HG03571 (cell line): Measurements from ENCODE around the gene TRAPPC12.
"Not testable (repeated sequence)": the region's sequence is repeated elsewhere in the genome, so short reads cannot be mapped to it uniquely, and the experiment has no call there.

ENCODE experiments used
- ATAC-seq: cut with Tn5 transposase; IDR thresholded peaks from one replicate; pipeline ENCODE4 v1.9.1; 2021; ENCODE audit not compliant: unreplicated experiment

Gene TRAPPC12

DNA sequence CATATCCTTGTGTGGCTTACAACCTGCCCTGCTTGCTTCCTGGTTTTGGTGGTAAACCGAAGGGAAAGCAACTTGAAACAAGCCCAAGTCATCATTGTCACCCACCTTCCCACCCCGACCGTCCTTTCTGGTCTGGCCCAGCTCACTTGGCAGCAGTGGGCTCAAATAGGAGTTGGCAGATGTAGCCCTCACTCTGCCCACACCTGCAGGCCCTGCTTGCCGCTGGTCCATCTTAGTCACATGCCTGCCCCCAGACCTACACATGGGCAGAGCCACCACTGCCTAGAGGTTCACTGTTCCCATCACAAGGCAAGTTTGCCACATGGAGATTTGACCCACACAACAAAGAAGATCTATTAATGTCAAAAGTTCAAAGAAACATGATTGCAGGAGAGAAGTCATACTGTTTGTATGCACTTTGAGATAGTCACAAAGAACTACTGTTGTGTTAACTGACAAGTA, 11.2 kb upstream of the TRAPPC12 start:
- ATAC-seq: no peak

DNA sequence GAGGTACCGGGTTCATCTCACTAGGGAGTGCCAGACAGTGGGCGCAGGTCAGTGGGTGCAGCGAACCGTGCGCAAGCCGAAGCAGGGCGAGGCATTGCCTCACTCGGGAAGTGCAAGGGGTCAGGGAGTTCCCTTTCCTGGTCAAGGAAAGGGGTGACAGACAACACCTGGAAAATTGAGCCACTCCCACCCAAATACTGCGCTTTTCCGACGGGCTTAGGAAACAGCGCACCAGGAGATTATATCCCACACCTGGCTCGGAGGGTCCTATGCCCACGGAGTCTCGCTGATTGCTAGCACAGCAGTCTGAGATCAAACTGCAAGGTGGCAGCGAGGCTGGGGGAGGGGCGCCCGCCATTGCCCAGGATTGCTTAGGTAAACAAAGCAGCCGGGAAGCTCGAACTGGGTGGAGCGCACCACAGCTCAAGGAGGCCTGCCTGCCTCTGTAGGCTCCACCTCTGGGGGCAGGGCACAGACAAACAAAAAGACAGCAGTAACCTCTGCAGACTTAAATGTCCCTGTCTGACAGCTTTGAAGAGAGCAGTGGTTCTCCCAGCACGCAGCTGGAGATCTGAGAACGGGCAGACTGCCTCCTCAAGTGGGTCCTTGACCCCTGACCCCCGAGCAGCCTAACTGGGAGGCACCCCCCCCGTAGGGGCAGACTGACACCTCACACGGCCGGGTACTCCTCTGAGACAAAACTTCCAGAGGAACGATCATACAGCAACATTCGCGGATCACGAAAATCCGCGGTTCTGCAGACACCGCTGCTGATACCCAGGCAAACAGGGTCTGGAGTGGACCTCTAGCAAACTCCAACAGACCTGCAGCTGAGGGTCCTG, 9.9 kb upstream of the TRAPPC12 start:
- ATAC-seq: not testable (repeated sequence)

- ATAC-seq: no peak
Observed at GRCh38 chr2:3376821-3377220, 2.7 kb upstream of the TRAPPC12 start.

- ATAC-seq: peak; percentile 4
Observed at GRCh38 chr2:3377279-3377611, 2.2 kb upstream of the TRAPPC12 start.

GRCh38 chr2:3377612-3378432, 1.7 kb upstream of the TRAPPC12 start, which contains the start of gene EIPR1:
TSS of gene EIPR1 (minus strand) at chr2:3377818. CDS start at chr2:3377689, 129 bp downstream.
- ATAC-seq: peak; percentile 85

DNA sequence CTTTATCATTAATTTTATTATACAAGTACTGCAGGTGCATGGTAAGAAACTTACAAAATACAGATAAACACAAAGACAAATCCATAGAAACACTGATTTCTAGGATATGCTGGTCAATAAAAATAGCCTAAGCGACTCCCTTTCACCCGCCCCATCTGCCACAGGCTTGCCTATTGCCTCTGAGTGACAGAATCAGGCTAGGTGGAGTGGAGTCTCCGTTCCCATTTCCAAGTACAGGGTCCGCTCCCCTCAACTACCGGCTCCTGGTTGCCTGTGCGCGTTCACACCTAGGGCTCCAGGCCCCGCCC, 201 bp upstream of the TRAPPC12 start:
- ATAC-seq: no peak

- ATAC-seq: no peak
Observed at GRCh38 chr2:3386448-3386958, 7.0 kb downstream of the TRAPPC12 start.

DNA sequence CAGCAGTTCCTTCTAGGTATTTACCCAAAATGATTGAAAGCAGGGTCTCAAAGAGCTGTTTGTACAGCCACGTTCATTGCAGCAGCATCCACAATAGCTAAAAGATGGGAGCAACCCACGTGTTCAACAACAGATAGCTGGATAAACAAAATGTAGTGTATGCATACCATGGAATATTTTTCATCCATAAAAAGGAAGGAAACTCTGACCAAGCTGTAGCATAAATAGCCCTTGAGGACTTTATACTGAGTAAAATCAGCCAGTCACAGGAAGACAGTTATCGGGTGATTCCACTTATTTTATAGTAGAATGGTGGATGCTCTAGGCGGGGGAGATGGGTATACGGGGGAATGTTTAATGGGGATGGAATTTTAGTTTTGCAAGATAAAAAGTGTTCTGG, 7.5 kb downstream of the TRAPPC12 start:
- no peak for ATAC-seq

GRCh38 chr2:3387644-3388411, 8.3 kb downstream of the TRAPPC12 start:
- ATAC-seq: no peak

DNA sequence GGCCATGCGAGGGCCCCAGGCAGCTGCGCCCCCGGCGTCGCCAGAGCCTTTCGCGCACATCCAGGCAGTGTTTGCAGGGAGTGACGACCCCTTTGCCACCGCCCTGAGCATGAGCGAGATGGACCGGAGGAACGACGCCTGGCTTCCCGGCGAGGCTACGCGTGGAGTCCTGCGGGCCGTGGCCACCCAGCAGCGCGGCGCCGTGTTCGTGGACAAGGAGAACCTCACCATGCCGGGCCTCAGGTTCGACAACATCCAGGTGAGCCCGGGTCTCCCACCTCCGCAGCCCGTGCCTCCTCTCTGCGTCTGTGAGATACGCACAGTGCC, 8.9 kb downstream of the TRAPPC12 start:
- no peak for ATAC-seq

DNA sequence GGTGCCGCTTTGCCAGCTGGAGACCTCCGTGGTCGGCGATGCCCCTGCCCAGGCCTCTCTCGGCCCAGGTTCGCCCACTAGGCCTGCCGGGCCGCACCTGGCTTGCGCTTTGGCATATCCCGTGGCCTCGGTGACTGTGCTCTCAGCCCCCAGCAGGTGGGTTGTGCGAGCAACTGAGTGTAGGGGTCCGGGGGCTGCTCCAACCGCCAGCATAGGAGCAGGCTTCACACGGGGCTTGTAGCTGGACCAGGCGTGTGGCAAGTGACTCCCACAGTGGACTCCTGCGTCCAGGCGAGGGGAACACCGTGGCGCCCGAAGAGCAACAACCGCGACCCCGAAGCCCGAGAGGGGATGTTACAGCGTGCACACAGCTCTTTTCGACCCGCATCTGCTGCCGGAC, 9.7 kb downstream of the TRAPPC12 start:
- ATAC-seq: no peak

GRCh38 chr2:3390041-3390440, 10.5 kb downstream of the TRAPPC12 start:
- ATAC-seq: no peak

- no peak for ATAC-seq
Observed at GRCh38 chr2:3392216-3392615, 12.7 kb downstream of the TRAPPC12 start.

DNA sequence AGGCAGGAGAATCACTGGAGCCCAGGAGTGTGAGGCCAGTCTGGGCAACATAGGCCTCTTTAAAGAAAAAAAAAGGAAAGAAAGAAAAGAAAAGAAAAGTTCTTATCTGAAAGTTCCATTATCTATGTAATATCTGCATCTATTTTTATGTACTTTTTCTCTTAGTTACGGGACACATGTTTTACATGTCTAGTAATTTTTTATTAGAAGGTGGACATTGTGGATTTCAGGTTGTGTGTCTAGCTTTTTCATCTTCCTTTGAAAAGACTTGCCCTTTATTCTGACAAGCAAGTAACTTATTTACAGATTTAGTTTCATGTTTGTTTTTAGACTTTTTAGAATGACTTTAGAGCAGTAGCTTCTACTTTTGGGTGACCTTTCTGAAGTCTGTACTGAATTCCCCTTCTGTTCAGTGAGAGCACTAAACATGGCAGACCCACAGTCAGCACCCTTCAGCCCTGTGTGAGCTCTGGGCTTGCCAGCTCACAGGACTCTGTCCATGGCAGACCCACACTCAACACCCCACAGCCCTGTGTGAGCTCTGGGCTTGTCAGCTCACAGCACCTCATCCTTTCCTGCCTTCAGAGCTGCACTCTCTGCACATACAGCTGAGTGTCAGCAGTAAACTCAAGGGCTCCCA, 17.5 kb downstream of the TRAPPC12 start:
- ATAC-seq: no peak

GRCh38 chr2:3398857-3399256, 19.4 kb downstream of the TRAPPC12 start:
- no peak for ATAC-seq

DNA sequence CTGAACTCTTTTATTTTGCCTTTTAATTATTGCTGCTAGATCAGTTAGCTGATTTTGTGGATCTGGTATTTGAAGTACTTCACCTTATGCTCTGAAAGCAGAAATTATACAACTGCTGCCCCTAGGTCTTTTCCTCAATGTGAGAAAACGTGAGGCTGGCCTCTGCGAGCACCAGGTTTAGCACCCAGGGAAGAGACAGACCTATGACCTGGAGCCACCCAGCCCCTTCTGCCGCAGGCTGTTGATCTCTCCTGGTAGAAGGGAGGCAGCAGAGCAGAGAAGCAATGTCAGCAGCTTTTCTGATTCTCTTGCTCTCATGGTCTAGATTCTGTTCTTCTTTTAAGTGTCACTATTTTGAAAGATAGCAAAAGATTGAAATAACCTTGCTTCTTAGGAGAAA, 19.9 kb downstream of the TRAPPC12 start:
- ATAC-seq: no peak

GRCh38 chr2:3399829-3400228, 20.3 kb downstream of the TRAPPC12 start:
- no peak for ATAC-seq

GRCh38 chr2:3403587-3404334, 24.3 kb downstream of the TRAPPC12 start:
- peak; percentile 98 for ATAC-seq

DNA sequence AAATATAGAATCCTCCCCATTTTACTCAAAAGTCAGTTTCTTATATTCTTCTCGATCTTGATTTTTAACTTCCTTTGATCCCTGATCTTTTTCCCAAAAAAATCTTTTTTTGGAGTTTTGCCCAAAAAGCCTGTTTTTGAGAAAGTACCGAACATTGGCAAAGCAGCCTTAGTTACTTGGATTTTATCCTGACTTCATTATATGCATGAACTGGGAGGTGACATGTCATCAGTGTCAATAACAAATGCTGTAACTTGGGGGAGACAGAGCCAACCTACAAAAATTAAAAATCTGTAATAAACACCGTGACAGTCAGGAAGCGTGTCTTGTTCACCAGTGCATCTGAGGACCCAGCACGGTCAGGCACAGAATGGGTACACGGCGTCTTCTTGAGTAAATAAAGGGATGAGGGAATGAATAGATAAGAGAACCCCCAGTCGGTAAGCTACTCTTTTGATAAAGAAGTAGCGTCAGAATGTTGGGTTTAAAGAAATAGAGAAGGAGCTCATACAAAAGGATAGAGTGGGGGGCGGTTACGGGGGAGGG, 24.9 kb downstream of the TRAPPC12 start:
- no peak for ATAC-seq

- ATAC-seq: no peak
Observed at GRCh38 chr2:3405307-3405706, 25.8 kb downstream of the TRAPPC12 start.
